Osteocyte (in vitro differentiated cells): ENCODE measurements around the gene METTL26. TPM values are rescaled to one million over a fixed set of nuclear protein-coding genes. Genes with fewer than 3 reads are reported as not detected.

Experiments
- DNase-seq: peaks from one replicate; pipeline ENCODE4 v3.0.0; 2021; ENCODE audit warnings: mixed read lengths; ENCODE audit not compliant: unreplicated experiment; ENCODE audit errors: extremely low spot score
- H3K27ac Mint-ChIP-seq: one replicate; pipeline ENCODE4 v1.8.0; 2021; ENCODE audit warnings: mild to moderate bottlenecking, mixed read lengths; ENCODE audit not compliant: unreplicated experiment
- H3K27me3 Mint-ChIP-seq: one replicate; pipeline ENCODE4 v1.8.0; 2021; ENCODE audit warnings: mixed read lengths; ENCODE audit not compliant: unreplicated experiment
- H3K36me3 Mint-ChIP-seq: one replicate; pipeline ENCODE4 v1.8.0; 2021; ENCODE audit warnings: mixed read lengths; ENCODE audit not compliant: unreplicated experiment
- H3K4me1 Mint-ChIP-seq: one replicate; pipeline ENCODE4 v1.8.0; 2021; ENCODE audit warnings: mixed read lengths; ENCODE audit not compliant: unreplicated experiment
- H3K4me3 Mint-ChIP-seq: one replicate; pipeline ENCODE4 v1.8.0; 2021; ENCODE audit warnings: mild to moderate bottlenecking, moderate library complexity, mixed read lengths; ENCODE audit not compliant: unreplicated experiment
- H3K9me3 Mint-ChIP-seq: one replicate; pipeline ENCODE4 v1.8.0; 2021; ENCODE audit warnings: mixed read lengths; ENCODE audit not compliant: unreplicated experiment
- total RNA-seq: library from RNA; stranded (reverse); gene quantifications from 2 replicates; pipeline ENCODE4 v1.2.1, GENCODE V29; 2021
- TF ChIP-seq, protein P1 (sequence below): fragments of 200-600 bp; sonication (generic); IDR thresholded peaks from 2 replicates; pipeline ENCODE4 v1.5.0; 2021; ENCODE audit warnings: antibody characterized with exemption, mild to moderate bottlenecking, moderate library complexity

METTL26 gene
- total RNA-seq, 1 donor from 2014 or later: 69.8 TPM

DNA sequence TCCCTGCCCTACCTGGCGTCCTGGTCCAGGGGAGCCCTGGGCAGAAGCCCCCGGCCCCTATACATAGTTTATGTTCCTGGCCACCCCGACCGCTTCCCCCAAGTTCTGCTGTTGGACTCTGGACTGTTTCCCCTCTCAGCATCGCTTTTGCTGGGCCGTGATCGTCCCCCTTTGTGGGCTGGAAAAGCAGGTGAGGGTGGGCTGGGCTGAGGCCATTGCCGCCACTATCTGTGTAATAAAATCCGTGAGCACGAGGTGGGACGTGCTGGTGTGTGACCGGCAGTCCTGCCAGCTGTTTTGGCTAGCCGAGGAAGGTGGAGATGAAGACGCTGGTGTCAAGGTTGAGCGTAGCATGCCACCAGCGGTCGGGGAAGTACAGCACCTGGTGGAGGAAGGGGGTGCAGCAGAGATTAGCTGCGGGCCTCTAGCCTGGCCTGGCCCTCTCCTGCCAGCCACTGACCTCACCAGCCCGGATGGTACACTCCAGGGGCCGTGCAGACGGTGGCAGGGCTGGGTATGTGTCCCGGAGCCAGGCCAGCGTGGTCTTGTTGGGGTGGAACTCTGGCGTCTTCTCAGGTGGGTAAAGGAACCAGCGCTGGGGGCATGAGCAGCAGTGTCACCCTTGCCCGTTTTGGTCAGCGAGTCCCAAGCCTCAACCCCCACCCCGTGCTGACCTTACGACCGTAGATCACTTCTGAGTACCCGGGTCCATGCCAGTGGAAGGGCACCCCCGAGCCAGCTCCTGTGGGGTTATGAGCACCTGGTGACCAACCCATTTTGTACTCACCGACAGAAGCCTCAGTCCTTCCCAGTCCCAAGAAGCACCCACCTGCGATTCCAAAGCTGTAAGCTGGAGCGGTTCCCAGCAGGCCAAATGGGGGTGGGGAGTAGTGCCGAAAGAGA lies 46.6 kb upstream of the METTL26 start:
- H3K4me3 Mint-ChIP-seq: peak overlapping the region; percentile 71
- peaks cover 23% of the 10 kb centered on the region for H3K4me1 Mint-ChIP-seq
- TF ChIP-seq, protein P1, sequence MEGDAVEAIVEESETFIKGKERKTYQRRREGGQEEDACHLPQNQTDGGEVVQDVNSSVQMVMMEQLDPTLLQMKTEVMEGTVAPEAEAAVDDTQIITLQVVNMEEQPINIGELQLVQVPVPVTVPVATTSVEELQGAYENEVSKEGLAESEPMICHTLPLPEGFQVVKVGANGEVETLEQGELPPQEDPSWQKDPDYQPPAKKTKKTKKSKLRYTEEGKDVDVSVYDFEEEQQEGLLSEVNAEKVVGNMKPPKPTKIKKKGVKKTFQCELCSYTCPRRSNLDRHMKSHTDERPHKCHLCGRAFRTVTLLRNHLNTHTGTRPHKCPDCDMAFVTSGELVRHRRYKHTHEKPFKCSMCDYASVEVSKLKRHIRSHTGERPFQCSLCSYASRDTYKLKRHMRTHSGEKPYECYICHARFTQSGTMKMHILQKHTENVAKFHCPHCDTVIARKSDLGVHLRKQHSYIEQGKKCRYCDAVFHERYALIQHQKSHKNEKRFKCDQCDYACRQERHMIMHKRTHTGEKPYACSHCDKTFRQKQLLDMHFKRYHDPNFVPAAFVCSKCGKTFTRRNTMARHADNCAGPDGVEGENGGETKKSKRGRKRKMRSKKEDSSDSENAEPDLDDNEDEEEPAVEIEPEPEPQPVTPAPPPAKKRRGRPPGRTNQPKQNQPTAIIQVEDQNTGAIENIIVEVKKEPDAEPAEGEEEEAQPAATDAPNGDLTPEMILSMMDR: no peak
- H3K27me3 Mint-ChIP-seq: no peaks in the 10 kb centered on the region
- no peaks in the 10 kb centered on the region for H3K9me3 Mint-ChIP-seq
- no peak overlapping the region for H3K27ac Mint-ChIP-seq
- peaks cover 14% of the 10 kb centered on the region for H3K36me3 Mint-ChIP-seq
- DNase-seq: no peak

DNA sequence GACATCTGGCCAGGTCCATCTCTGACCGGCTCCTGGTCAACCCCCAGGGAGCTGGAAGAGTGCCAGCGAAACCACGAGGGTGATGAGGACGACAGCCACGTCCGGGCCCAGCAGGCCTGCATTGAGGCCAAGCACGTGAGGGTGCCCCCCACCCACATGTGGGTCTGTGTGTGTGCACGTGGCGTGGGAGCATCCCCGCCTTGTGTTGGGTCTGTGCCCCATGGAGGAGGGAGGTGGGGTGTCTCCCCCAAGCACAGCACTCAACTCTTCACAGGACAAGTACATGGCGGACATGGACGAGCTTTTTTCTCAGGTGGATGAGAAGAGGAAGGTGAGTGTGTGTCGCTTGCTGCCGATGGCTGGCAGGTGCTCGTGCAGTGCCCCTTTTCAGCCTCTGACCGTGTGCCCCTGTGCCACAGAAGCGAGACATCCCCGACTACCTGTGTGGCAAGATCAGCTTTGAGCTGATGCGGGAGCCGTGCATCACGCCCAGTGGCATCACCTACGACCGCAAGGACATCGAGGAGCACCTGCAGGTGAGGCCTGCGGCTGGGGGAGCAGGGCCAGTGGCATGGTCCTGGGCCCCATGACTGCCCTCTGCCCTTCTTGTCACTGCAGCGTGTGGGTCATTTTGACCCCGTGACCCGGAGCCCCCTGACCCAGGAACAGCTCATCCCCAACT lies 45.8 kb upstream of the METTL26 start:
- Mint-ChIP-seq H3K27me3 (no peaks in the 10 kb centered on the region), H3K27ac (peak overlapping the region; percentile 23), H3K4me1 (peaks cover 23% of the 10 kb centered on the region), H3K9me3 (no peaks in the 10 kb centered on the region), H3K4me3 (peak overlapping the region; percentile 81), H3K36me3 (peaks cover 14% of the 10 kb centered on the region)
- DNase-seq: no peak
- TF ChIP-seq, protein P1: no peak

- no peaks in the 10 kb centered on the region for H3K27me3 Mint-ChIP-seq
- no peaks in the 10 kb centered on the region for H3K9me3 Mint-ChIP-seq
- no peak for DNase-seq
- peaks cover 22% of the 10 kb centered on the region for H3K4me1 Mint-ChIP-seq
- peak overlapping the region; percentile 72 for H3K27ac Mint-ChIP-seq
- H3K4me3 Mint-ChIP-seq: peak overlapping the region; percentile 81
- H3K36me3 Mint-ChIP-seq: peaks cover 13% of the 10 kb centered on the region
- TF ChIP-seq, protein P1: no peak
These were observed 45.1 kb upstream of the METTL26 start for GRCh38 chr16:680967-681745.

GRCh38 chr16:680625-680945 lies 44.5 kb upstream of the METTL26 start:
- Mint-ChIP-seq H3K4me3 (peak overlapping the region; percentile 81), H3K9me3 (no peaks in the 10 kb centered on the region), H3K4me1 (peaks cover 21% of the 10 kb centered on the region), H3K27me3 (no peaks in the 10 kb centered on the region), H3K27ac (peak overlapping the region; percentile 72), H3K36me3 (peaks cover 11% of the 10 kb centered on the region)
- DNase-seq: no peak
- TF ChIP-seq, protein P1: no peak
